Chondrocyte (in vitro differentiated cells): ENCODE data around the gene LDLRAD4. TPM values are rescaled to one million over a fixed set of nuclear protein-coding genes. Genes with fewer than 3 reads are reported as not detected.

Experiments used
- DNase-seq: peaks from one replicate; pipeline ENCODE4 v3.0.0; 2021; ENCODE audit warnings: mixed read lengths, low spot score
- H3K27ac Mint-ChIP-seq: one replicate; pipeline ENCODE4 v1.8.0; 2021; ENCODE audit warnings: mild to moderate bottlenecking, moderate library complexity, mixed read lengths; ENCODE audit not compliant: unreplicated experiment
- H3K27me3 Mint-ChIP-seq: 2 replicates; pipeline ENCODE4 v1.8.0; 2021; ENCODE audit warnings: low read depth, mixed read lengths
- H3K36me3 Mint-ChIP-seq: 2 replicates; pipeline ENCODE4 v1.8.0; 2021; ENCODE audit warnings: low read depth, mixed read lengths
- H3K4me1 Mint-ChIP-seq: 2 replicates; pipeline ENCODE4 v1.8.0; 2021; ENCODE audit warnings: low read depth, mild to moderate bottlenecking, mixed read lengths
- H3K4me3 Mint-ChIP-seq: one replicate; pipeline ENCODE4 v1.8.0; 2021; ENCODE audit warnings: mild to moderate bottlenecking, moderate library complexity, mixed read lengths; ENCODE audit not compliant: unreplicated experiment
- H3K9me3 Mint-ChIP-seq: 2 replicates; pipeline ENCODE4 v1.8.0; 2021; ENCODE audit warnings: low read depth, mixed read lengths
- total RNA-seq: library from RNA; stranded (reverse); gene quantifications from 3 replicates; pipeline ENCODE4 v1.2.1, GENCODE V29; 2021
- TF ChIP-seq, protein P1 (sequence below): fragments of 200-600 bp; sonication (generic); IDR thresholded peaks from 2 replicates; pipeline ENCODE4 v1.5.0; 2021; ENCODE audit warnings: antibody characterized with exemption, mild to moderate bottlenecking, moderate library complexity

Gene LDLRAD4
- total RNA-seq, 1 donor from 2014 or later: 80.5 TPM

DNA sequence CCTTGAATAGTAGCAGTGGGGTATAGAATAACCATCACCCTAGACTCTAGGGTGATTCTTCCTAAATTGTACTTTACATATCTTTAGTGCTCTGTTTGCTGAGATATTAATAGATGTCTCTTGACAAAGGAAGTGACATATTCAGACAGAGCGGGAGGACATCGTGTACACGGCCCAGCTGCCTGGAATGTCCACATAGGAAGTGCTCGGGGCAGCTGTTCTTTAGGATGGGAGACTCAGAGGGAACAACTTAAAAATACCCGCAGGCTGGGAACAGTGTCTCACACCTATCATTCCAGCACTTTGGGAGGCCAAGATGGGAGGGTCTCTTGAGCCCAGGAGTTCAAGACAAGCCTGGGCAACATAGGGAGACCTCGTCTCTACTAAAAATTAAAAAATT, 301.7 kb downstream of the LDLRAD4 start:
- Mint-ChIP-seq H3K9me3 (peaks cover 10% of the 10 kb centered on the region), H3K27ac (peak overlapping the region; percentile 81), H3K4me1 (peaks cover 40% of the 10 kb centered on the region), H3K27me3 (no peaks in the 10 kb centered on the region), H3K4me3 (peak overlapping the region; percentile 3), H3K36me3 (peaks cover 27% of the 10 kb centered on the region)
- no peak for DNase-seq
- TF ChIP-seq, protein P1, sequence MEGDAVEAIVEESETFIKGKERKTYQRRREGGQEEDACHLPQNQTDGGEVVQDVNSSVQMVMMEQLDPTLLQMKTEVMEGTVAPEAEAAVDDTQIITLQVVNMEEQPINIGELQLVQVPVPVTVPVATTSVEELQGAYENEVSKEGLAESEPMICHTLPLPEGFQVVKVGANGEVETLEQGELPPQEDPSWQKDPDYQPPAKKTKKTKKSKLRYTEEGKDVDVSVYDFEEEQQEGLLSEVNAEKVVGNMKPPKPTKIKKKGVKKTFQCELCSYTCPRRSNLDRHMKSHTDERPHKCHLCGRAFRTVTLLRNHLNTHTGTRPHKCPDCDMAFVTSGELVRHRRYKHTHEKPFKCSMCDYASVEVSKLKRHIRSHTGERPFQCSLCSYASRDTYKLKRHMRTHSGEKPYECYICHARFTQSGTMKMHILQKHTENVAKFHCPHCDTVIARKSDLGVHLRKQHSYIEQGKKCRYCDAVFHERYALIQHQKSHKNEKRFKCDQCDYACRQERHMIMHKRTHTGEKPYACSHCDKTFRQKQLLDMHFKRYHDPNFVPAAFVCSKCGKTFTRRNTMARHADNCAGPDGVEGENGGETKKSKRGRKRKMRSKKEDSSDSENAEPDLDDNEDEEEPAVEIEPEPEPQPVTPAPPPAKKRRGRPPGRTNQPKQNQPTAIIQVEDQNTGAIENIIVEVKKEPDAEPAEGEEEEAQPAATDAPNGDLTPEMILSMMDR: no peak

DNA sequence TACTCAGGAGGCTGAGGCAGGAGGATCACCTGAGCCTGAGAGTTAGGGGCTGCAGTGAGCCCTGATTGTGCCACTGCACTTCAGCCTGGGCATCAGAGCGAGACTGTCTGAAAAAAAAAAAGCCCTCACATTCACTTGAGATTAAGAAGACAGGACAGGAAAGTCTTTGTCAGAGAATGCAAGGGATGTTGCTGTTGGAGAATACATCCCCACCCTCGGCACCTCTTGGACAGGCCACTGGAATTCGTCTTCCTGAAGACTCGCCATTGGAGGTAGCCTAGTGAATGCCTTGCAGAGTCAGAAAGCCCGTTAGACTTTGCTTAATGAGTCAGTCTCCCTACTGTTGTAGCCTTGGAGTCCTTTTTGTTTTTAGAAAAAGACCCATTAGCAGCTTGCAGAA, 302.2 kb downstream of the LDLRAD4 start:
- Mint-ChIP-seq H3K4me3 (peak overlapping the region; percentile 3), H3K9me3 (peaks cover 10% of the 10 kb centered on the region), H3K27me3 (no peaks in the 10 kb centered on the region), H3K27ac (peak overlapping the region; percentile 81), H3K36me3 (peaks cover 27% of the 10 kb centered on the region), H3K4me1 (peaks cover 37% of the 10 kb centered on the region)
- TF ChIP-seq, protein P1: no peak
- DNase-seq: no peak

DNA sequence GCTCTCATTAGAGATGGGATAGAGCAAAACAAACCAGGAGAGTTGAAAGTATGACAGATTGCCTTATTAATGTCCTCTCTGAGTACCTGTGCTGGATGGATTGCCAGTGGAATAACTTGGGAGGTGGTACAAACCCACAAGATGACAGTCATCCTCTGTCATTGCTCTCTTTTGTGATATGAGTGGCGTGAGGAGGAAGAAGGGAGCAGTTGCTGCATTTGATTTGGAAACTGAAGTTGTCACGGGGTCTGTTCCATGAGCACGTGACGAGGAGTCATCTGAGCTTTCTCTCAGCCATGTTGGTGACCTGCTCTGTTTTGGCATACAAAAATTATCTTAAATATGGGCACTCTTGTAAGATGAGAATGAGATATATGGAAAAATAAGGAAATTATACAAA, 302.9 kb downstream of the LDLRAD4 start:
- Mint-ChIP-seq H3K27me3 (no peaks in the 10 kb centered on the region), H3K27ac (no peak overlapping the region), H3K36me3 (peaks cover 25% of the 10 kb centered on the region), H3K9me3 (peaks cover 10% of the 10 kb centered on the region), H3K4me1 (peaks cover 37% of the 10 kb centered on the region), H3K4me3 (no peak overlapping the region)
- TF ChIP-seq, protein P1: no peak
- DNase-seq: no peak

DNA sequence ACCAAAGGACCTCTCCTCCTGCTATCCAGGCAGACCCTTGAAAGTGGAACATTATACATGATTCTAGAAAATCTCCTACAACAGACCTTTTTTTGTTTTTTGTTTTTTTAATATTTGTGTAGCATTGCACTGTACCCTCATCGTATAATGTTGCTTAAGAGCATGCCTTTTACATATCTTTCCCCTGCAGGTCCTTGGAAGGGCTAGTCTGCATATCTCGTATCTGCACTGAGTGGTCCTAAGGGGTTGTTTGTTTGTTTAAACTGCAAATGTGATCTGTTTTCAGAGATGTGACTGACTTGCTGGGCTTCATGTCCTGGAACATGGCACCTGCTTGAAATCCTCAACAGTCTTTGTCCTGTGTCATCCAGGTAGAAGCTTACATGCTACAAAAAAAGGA, 303.7 kb downstream of the LDLRAD4 start:
- TF ChIP-seq, protein P1: no peak
- Mint-ChIP-seq H3K9me3 (peaks cover 10% of the 10 kb centered on the region), H3K4me3 (no peak overlapping the region), H3K27ac (peak overlapping the region; percentile 52), H3K27me3 (no peaks in the 10 kb centered on the region), H3K36me3 (peaks cover 21% of the 10 kb centered on the region), H3K4me1 (peaks cover 37% of the 10 kb centered on the region)
- DNase-seq: no peak

DNA sequence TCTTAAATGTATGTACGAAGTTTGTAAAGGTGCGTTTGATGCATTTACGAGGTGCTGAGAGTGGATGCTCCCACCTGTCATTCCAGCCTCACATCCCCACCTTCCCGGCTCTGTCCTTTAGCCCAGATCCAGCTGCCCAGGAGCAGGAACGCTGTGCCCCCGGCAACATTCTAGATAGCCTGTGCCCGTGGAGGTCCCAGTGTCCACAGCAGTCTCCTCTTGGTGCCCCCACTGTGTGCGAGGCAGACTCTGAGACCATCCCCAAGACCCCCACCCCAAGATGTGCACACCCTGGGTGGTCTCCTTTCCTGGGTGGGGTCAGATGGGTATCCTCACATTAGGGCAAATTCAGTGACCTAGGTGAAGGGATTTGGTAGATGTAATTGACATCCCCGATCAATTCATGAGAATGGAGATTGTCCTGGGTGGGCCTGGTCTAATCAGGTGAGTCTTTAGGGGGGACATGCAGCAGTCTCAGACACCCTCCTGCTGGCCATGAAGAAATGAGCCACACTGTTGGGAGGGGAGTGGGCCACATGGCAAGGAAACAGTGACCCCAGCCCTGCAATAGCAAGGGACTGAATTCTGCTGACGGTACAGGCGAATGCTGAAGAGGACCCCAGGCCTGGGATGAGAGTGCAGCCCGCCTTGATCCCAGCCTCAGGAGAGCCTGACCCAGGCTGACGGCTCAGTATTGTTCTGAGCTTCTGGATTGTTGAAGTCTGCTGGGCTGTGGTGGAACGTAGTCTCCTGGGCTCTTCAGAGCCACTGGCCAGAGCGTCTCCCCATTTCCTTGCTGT, 304.5 kb downstream of the LDLRAD4 start:
- no peak overlapping the region for H3K4me3 Mint-ChIP-seq
- H3K9me3 Mint-ChIP-seq: peaks cover 7% of the 10 kb centered on the region
- H3K4me1 Mint-ChIP-seq: peaks cover 35% of the 10 kb centered on the region
- DNase-seq: peak; percentile 77
- H3K27ac Mint-ChIP-seq: no peak overlapping the region
- no peaks in the 10 kb centered on the region for H3K27me3 Mint-ChIP-seq
- peaks cover 16% of the 10 kb centered on the region for H3K36me3 Mint-ChIP-seq
- TF ChIP-seq, protein P1: no peak
